Mesenchymal stem cell (in vitro differentiated cells and primary cell): ENCODE data around the gene CEP170.
A peak's percentile ranks its signal among the peaks of the same experiment; 100 is the strongest.

Experiments
- DNase-seq: peaks from one replicate; pipeline ENCODE4 v3.0.0-alpha.2; 2013
- H2AFZ ChIP-seq: one replicate; pipeline ENCODE4 v1.6.1; 2013; ENCODE audit warnings: low read depth, mild to moderate bottlenecking, control low read depth, inconsistent platforms, low read length, moderate library complexity
- H2AK5ac ChIP-seq: 2 replicates; pipeline ENCODE4 v1.6.1; 2013; ENCODE audit warnings: low read length, moderate library complexity, mild to moderate bottlenecking, inconsistent platforms; ENCODE audit not compliant: severe bottlenecking
- H2BK120ac ChIP-seq: one replicate; pipeline ENCODE4 v1.6.1; 2013; ENCODE audit warnings: low read depth, mild to moderate bottlenecking, inconsistent platforms, low read length, moderate library complexity
- H2BK12ac ChIP-seq, 2 experiments: one replicate each; pipeline ENCODE4 v1.6.1; 2013; ENCODE audit warnings: inconsistent platforms in 2 of 2, low read length in 2 of 2, mild to moderate bottlenecking in 2 of 2, moderate library complexity in 2 of 2, control low read depth in 1 of 2
- H2BK15ac ChIP-seq: one replicate; pipeline ENCODE4 v1.6.1; 2013; ENCODE audit warnings: mild to moderate bottlenecking, low read depth, inconsistent platforms; ENCODE audit not compliant: poor library complexity, severe bottlenecking
- H2BK5ac ChIP-seq: 2 replicates; pipeline ENCODE4 v1.6.1; 2013; ENCODE audit warnings: low read depth, mild to moderate bottlenecking, low read length, control low read depth, inconsistent platforms; ENCODE audit not compliant: poor library complexity, severe bottlenecking
- H3K14ac ChIP-seq, 2 experiments: one replicate each; pipeline ENCODE4 v1.6.1; 2013; ENCODE audit warnings: inconsistent platforms in 2 of 2, low read length in 2 of 2, control low read depth in 1 of 2, mild to moderate bottlenecking in 1 of 2, moderate library complexity in 1 of 2
- H3K18ac ChIP-seq, 2 experiments: one replicate each; pipeline ENCODE4 v1.6.1; 2013; ENCODE audit warnings: inconsistent platforms in 2 of 2, low read length in 2 of 2, control low read depth in 1 of 2, low read depth in 1 of 2, mild to moderate bottlenecking in 1 of 2
- H3K23ac ChIP-seq, 2 experiments: one replicate each; pipeline ENCODE4 v1.6.1; 2013; ENCODE audit warnings: inconsistent platforms in 2 of 2, low read length in 2 of 2, mild to moderate bottlenecking in 2 of 2, moderate library complexity in 2 of 2, control low read depth in 1 of 2
- H3K27ac ChIP-seq: 2 replicates; pipeline ENCODE4 v1.5.1; 2013; ENCODE audit warnings: mild to moderate bottlenecking, moderate library complexity, low read length, control low read depth, inconsistent platforms; ENCODE audit not compliant: poor library complexity, severe bottlenecking
- H3K27me3 ChIP-seq, 2 experiments: 2 replicates each; pipeline versions ENCODE4 v1.6.1 to v1.7.0; 2013; ENCODE audit warnings: low read length in 2 of 2, mild to moderate bottlenecking in 2 of 2, moderate library complexity in 2 of 2, control low read depth in 1 of 2, inconsistent platforms in 1 of 2; ENCODE audit not compliant: control insufficient read depth in 1 of 2, insufficient read depth in 1 of 2
- H3K36me3 ChIP-seq, 2 experiments: 2 replicates each; pipeline versions ENCODE4 v1.6.1 to v1.7.0; 2013; ENCODE audit warnings: low read length in 2 of 2, control low read depth in 1 of 2, inconsistent platforms in 1 of 2, low read depth in 1 of 2, mild to moderate bottlenecking in 1 of 2; ENCODE audit not compliant: insufficient read depth in 2 of 2, control insufficient read depth in 1 of 2
- H3K4ac ChIP-seq, 2 experiments: one replicate each; pipeline ENCODE4 v1.6.1; 2013; ENCODE audit warnings: inconsistent platforms in 2 of 2, low read length in 2 of 2, mild to moderate bottlenecking in 2 of 2, moderate library complexity in 2 of 2, control low read depth in 1 of 2, low read depth in 1 of 2
- H3K4me1 ChIP-seq: 2 replicates; pipeline ENCODE4 v1.6.1; 2013; ENCODE audit warnings: low read depth, low read length, control low read depth; ENCODE audit not compliant: control insufficient read depth, insufficient read depth
- H3K4me2 ChIP-seq: 2 replicates; pipeline ENCODE4 v1.6.1; 2013; ENCODE audit warnings: low read length, mild to moderate bottlenecking, inconsistent platforms; ENCODE audit not compliant: poor library complexity, severe bottlenecking
- H3K4me3 ChIP-seq, 2 experiments: 2 replicates each; pipeline versions ENCODE4 v1.5.1 to v1.7.0; 2013; ENCODE audit warnings: low read length in 2 of 2, mild to moderate bottlenecking in 2 of 2, control low read depth in 1 of 2, low read depth in 1 of 2; ENCODE audit not compliant: insufficient read depth in 1 of 2
- H3K79me1 ChIP-seq: replicated peaks from 2 replicates; pipeline ENCODE4 v1.6.1; 2013; ENCODE audit warnings: mild to moderate bottlenecking, control low read depth, low read length, inconsistent platforms; ENCODE audit not compliant: poor library complexity, severe bottlenecking
- H3K9ac ChIP-seq: 2 replicates; pipeline ENCODE4 v1.7.0; 2013; ENCODE audit warnings: mild to moderate bottlenecking, low read length, moderate library complexity
- H3K9me3 ChIP-seq: 2 replicates; pipeline ENCODE4 v1.7.0; 2013; ENCODE audit warnings: mild to moderate bottlenecking, low read length; ENCODE audit not compliant: control insufficient read depth
- H4K8ac ChIP-seq: one replicate; pipeline ENCODE4 v1.6.1; 2013; ENCODE audit warnings: inconsistent platforms, mild to moderate bottlenecking, low read length, moderate library complexity
- H4K91ac ChIP-seq: one replicate; pipeline ENCODE4 v1.6.1; 2013; ENCODE audit warnings: mild to moderate bottlenecking, low read length, inconsistent platforms
- WGBS: methylation state at CpG from one replicate; pipeline ENCODE4 v1.1.7; 2013; ENCODE audit warnings: mixed read lengths; 5-methylcytosine and 5-hydroxymethylcytosine counted together

Gene CEP170

GRCh38 chr1:243268751-243269460 lies 13.8 kb upstream of the CEP170 start:
- H2BK5ac ChIP-seq, result no peak overlapping the region
- no peak overlapping the region for H3K23ac ChIP-seq
- peak overlapping the region; percentile 44 for H2BK120ac ChIP-seq
- peaks cover 4 to 48% of the 10 kb centered on the region in 2 experiments for H3K36me3 ChIP-seq
- H2AK5ac ChIP-seq, result peak overlapping the region; percentile 25
- H3K18ac ChIP-seq, result peak overlapping the region; percentile 65 to 100
- no peak overlapping the region for H3K14ac ChIP-seq
- no peaks in the 10 kb centered on the region for H3K9me3 ChIP-seq
- H2BK12ac ChIP-seq, result peak overlapping the region in 1 of 2 experiments; percentile 1
- H2BK15ac ChIP-seq, result no peak overlapping the region
- H3K27ac ChIP-seq, result peak overlapping the region; percentile 72
- peaks cover 13% of the 10 kb centered on the region for H3K4me1 ChIP-seq
- H4K8ac ChIP-seq, result peak overlapping the region; percentile 78
- H3K4me2 ChIP-seq, result no peak overlapping the region
- H3K79me1 ChIP-seq, result peaks cover 8% of the 10 kb centered on the region
- H3K27me3 ChIP-seq, result no peaks in the 10 kb centered on the region
- no peak overlapping the region for H2AFZ ChIP-seq
- DNase-seq, result peak; percentile 64
- WGBS, result 55% methylated on average over 7 of the region's 13 CpGs
- H3K4ac ChIP-seq, result peak overlapping the region in 1 of 2 experiments; percentile 93
- peak overlapping the region; percentile 52 for H3K9ac ChIP-seq
- peak overlapping the region in 1 of 2 experiments; percentile 41 for H3K4me3 ChIP-seq
- peak overlapping the region; percentile 44 for H4K91ac ChIP-seq

DNA sequence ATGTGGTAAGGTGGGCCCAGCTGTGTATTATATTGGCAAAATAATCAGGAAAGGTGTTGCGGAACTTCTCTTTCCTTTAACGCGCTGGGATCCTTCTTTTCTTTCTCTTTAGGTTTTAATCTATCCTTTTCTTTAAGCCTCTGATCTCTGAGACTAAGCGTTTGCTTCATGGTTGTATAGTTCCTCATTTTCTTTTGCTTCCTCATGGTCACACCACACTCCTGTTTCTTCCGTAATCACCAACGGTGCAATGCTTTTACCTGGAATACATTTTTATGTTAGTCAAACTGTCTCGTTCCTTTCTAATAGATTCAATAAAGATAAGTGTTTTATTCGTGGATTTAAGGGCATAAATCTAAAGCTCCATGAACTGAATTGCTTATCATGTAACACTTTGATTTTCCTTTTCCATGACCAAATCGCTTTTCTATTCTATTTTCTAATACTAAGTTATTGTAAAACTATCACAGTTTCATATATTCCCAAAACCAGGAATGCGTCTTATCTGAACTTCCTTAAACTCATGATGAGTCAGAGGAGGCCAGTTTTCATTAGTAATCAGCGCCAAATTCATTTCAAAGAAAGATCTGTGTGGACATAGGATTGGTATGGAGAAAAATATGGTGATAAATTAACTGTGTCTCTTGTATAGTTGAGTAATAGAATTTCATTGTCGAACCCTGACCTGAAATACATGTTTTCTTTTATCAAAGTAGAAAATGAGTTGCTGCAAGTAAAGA lies 13.0 kb upstream of the CEP170 start:
- H3K36me3 ChIP-seq, result peaks cover 4 to 44% of the 10 kb centered on the region in 2 experiments
- no peak overlapping the region for H3K4me2 ChIP-seq
- H3K4ac ChIP-seq, result peak overlapping the region in 1 of 2 experiments; percentile 84
- no peak overlapping the region for H4K8ac ChIP-seq
- no peak overlapping the region for H3K14ac ChIP-seq
- H3K79me1 ChIP-seq, result peaks cover 7% of the 10 kb centered on the region
- peak overlapping the region; percentile 52 for H3K9ac ChIP-seq
- peaks cover 13% of the 10 kb centered on the region for H3K4me1 ChIP-seq
- peak overlapping the region; percentile 41 to 78 for H2BK12ac ChIP-seq
- H2AFZ ChIP-seq, result no peak overlapping the region
- peak overlapping the region in 1 of 2 experiments; percentile 43 for H3K4me3 ChIP-seq
- peak overlapping the region; percentile 85 for H3K27ac ChIP-seq
- H3K23ac ChIP-seq, result no peak overlapping the region
- 56% methylated on average over 8 of the region's 12 CpGs for WGBS
- no peak overlapping the region for H2BK5ac ChIP-seq
- H2BK15ac ChIP-seq, result no peak overlapping the region
- no peak overlapping the region for H4K91ac ChIP-seq
- no peak overlapping the region for H2BK120ac ChIP-seq
- H2AK5ac ChIP-seq, result no peak overlapping the region
- H3K27me3 ChIP-seq, result no peaks in the 10 kb centered on the region
- H3K9me3 ChIP-seq, result no peaks in the 10 kb centered on the region
- H3K18ac ChIP-seq, result peak overlapping the region in 1 of 2 experiments; percentile 51
- peak; percentile 87 for DNase-seq

- H3K4me3 ChIP-seq, result peak overlapping the region in 1 of 2 experiments; percentile 43
- no peaks in the 10 kb centered on the region for H3K9me3 ChIP-seq
- peaks cover 13% of the 10 kb centered on the region for H3K4me1 ChIP-seq
- H3K23ac ChIP-seq, result no peak overlapping the region
- H3K36me3 ChIP-seq, result peaks cover 4 to 44% of the 10 kb centered on the region in 2 experiments
- no peak overlapping the region for H3K14ac ChIP-seq
- H2BK15ac ChIP-seq, result no peak overlapping the region
- H2BK12ac ChIP-seq, result peak overlapping the region; percentile 41 to 78
- H3K27ac ChIP-seq, result peak overlapping the region; percentile 85
- H3K27me3 ChIP-seq, result no peaks in the 10 kb centered on the region
- no peak overlapping the region for H2BK5ac ChIP-seq
- WGBS, result 100% methylated on average over 4 of the region's 10 CpGs
- peak; percentile 63 for DNase-seq
- no peak overlapping the region for H2BK120ac ChIP-seq
- peaks cover 7% of the 10 kb centered on the region for H3K79me1 ChIP-seq
- peak overlapping the region; percentile 52 for H3K9ac ChIP-seq
- no peak overlapping the region for H2AK5ac ChIP-seq
- peak overlapping the region in 1 of 2 experiments; percentile 79 for H3K4ac ChIP-seq
- H3K4me2 ChIP-seq, result no peak overlapping the region
- no peak overlapping the region for H4K8ac ChIP-seq
- no peak overlapping the region for H4K91ac ChIP-seq
- peak overlapping the region in 1 of 2 experiments; percentile 51 for H3K18ac ChIP-seq
- H2AFZ ChIP-seq, result no peak overlapping the region
These were observed 12.4 kb upstream of the CEP170 start for GRCh38 chr1:243267471-243267880.

GRCh38 chr1:243266231-243266630 lies 11.2 kb upstream of the CEP170 start:
- Histone ChIP-seq H3K23ac (no peak overlapping the region), H4K91ac (peak overlapping the region; percentile 34)

More at GRCh38 chr1:243266231-243266630, 11.2 kb upstream of the CEP170 start:
- Histone ChIP-seq H2BK120ac (peak overlapping the region; percentile 54), H3K9me3 (no peaks in the 10 kb centered on the region), H3K18ac (peak overlapping the region; percentile 37 to 66), H2AK5ac (no peak overlapping the region), H3K36me3 (peaks cover 4 to 34% of the 10 kb centered on the region in 2 experiments), H2BK12ac (peak overlapping the region; percentile 7 to 42), H3K4me1 (peaks cover 10% of the 10 kb centered on the region), H3K27me3 (no peaks in the 10 kb centered on the region), H2BK5ac (no peak overlapping the region), H3K4me3 (no peak overlapping the region), H3K4ac (no peak overlapping the region), H3K4me2 (no peak overlapping the region), H3K27ac (peak overlapping the region; percentile 53), H3K14ac (no peak overlapping the region), H2BK15ac (no peak overlapping the region), H4K8ac (peak overlapping the region; percentile 8), H3K9ac (peak overlapping the region; percentile 40), H2AFZ (no peak overlapping the region), H3K79me1 (peaks cover 7% of the 10 kb centered on the region)
- 79% methylated on average over 4 of the region's 4 CpGs for WGBS
- DNase-seq, result no peak
